BLaER1 treated with 17β-estradiol and CSF1 and Interleukin-3, amounts not matched to agents 10 nM and 100 nM (cell line): ENCODE measurements around the gene SYP.

Experiments
- H3K27ac ChIP-seq, 11 experiments: shearing (Covaris generic); formaldehyde crosslinking; 2 replicates each; pipeline ENCODE4 v1.8.1; 2022
- H3K27me3 ChIP-seq, 11 experiments: shearing (Covaris generic); formaldehyde crosslinking; 2 replicates each; pipeline ENCODE4 v1.8.1; 2022
- H3K36me3 ChIP-seq, 11 experiments: shearing (Covaris generic); formaldehyde crosslinking; 2 replicates each; pipeline ENCODE4 v1.8.1; 2022
- H3K4me1 ChIP-seq, 10 experiments: shearing (Covaris generic); formaldehyde crosslinking; 2 replicates each; pipeline ENCODE4 v1.8.1; 2022
- H3K4me2 ChIP-seq, 11 experiments: shearing (Covaris generic); formaldehyde crosslinking; 2 replicates each; pipeline ENCODE4 v1.8.1; 2022
- H3K4me3 ChIP-seq, 10 experiments: shearing (Covaris generic); formaldehyde crosslinking; 2 replicates each; pipeline ENCODE4 v1.8.1; 2022
- H3K9ac ChIP-seq, 11 experiments: shearing (Covaris generic); formaldehyde crosslinking; 2 replicates each; pipeline ENCODE4 v1.8.1; 2022
- H3K9me3 ChIP-seq, 11 experiments: shearing (Covaris generic); formaldehyde crosslinking; replicated peaks in 1 of 11; 2 replicates each; pipeline ENCODE4 v1.8.1; 2022
- H4K20me1 ChIP-seq, 11 experiments: shearing (Covaris generic); formaldehyde crosslinking; 2 replicates each; pipeline ENCODE4 v1.8.1; 2022
- Cebpa-rat ChIP-seq, 11 experiments: shearing (Covaris generic); IDR thresholded peaks; 2 replicates each; pipeline ENCODE4 v1.8.1; 2022

Gene SYP

GRCh38 chrX:49204017-49204416 is 4.0 kb upstream of the SYP start:
- H3K9ac ChIP-seq, result no peak overlapping the region
- peaks cover 25 to 74% (median 55%) of the 10 kb centered on the region in 11 experiments for H3K27me3 ChIP-seq
- H3K27ac ChIP-seq, result no peak overlapping the region
- H3K4me2 ChIP-seq, result no peak overlapping the region
- peaks cover 0 to 15% (median 6%) of the 10 kb centered on the region in 10 experiments; a peak in 12 of 20 replicates for H3K4me1 ChIP-seq
- no peak for TF ChIP-seq Cebpa-rat (IDR thresholded peaks at IDR 0.05)
- peaks cover 0 to 16% (median 0%) of the 10 kb centered on the region in 11 experiments; a peak in 3 of 22 replicates for H4K20me1 ChIP-seq
- H3K4me3 ChIP-seq, result no peak overlapping the region
- no peaks in the 10 kb centered on the region for H3K9me3 ChIP-seq
- no peaks in the 10 kb centered on the region for H3K36me3 ChIP-seq

- Histone ChIP-seq H3K4me2 (no peak overlapping the region), H3K9ac (no peak overlapping the region), H3K4me3 (no peak overlapping the region), H4K20me1 (peaks cover 0 to 16% (median 0%) of the 10 kb centered on the region in 11 experiments; a peak in 3 of 22 replicates), H3K27ac (no peak overlapping the region), H3K36me3 (no peaks in the 10 kb centered on the region), H3K9me3 (no peaks in the 10 kb centered on the region), H3K27me3 (peaks cover 30 to 74% (median 55%) of the 10 kb centered on the region in 11 experiments), H3K4me1 (peaks cover 0 to 18% (median 6%) of the 10 kb centered on the region in 10 experiments; a peak in 12 of 20 replicates)
- TF ChIP-seq Cebpa-rat (IDR thresholded peaks at IDR 0.05), result no peak
These were observed 3.5 kb upstream of the SYP start for GRCh38 chrX:49203536-49203935.

- Histone ChIP-seq H3K4me3 (no peak overlapping the region), H4K20me1 (peaks cover 0 to 24% (median 0%) of the 10 kb centered on the region in 11 experiments; a peak in 5 of 22 replicates), H3K4me1 (peaks cover 0 to 18% (median 6%) of the 10 kb centered on the region in 10 experiments; a peak in 12 of 20 replicates), H3K9ac (no peak overlapping the region), H3K36me3 (no peaks in the 10 kb centered on the region), H3K9me3 (no peaks in the 10 kb centered on the region), H3K27ac (no peak overlapping the region), H3K4me2 (no peak overlapping the region), H3K27me3 (peaks cover 43 to 86% (median 68%) of the 10 kb centered on the region in 11 experiments)
- no peak for TF ChIP-seq Cebpa-rat (IDR thresholded peaks at IDR 0.05)
These were observed 2.0 kb upstream of the SYP start for GRCh38 chrX:49202022-49202421.

- TF ChIP-seq Cebpa-rat (IDR thresholded peaks at IDR 0.05), result no peak
- Histone ChIP-seq H3K4me2 (peak overlapping the region in 10 of 11 experiments; percentile 12 to 88 (median 72); a peak in 11 of 22 replicates), H3K4me3 (peak overlapping the region in 1 of 10 experiments; percentile 53; a peak in 2 of 20 replicates)
These were observed 738 bp downstream of the SYP start for GRCh38 chrX:49199315-49199595.

GRCh38 chrX:49198540-49199314 is 1.3 kb downstream of the SYP start:
- Histone ChIP-seq H3K9ac (no peak overlapping the region), H4K20me1 (peaks cover 0 to 25% (median 0%) of the 10 kb centered on the region in 11 experiments; a peak in 5 of 22 replicates), H3K27ac (no peak overlapping the region), H3K27me3 (peaks cover 33 to 91% (median 69%) of the 10 kb centered on the region in 11 experiments), H3K36me3 (no peaks in the 10 kb centered on the region), H3K4me3 (no peak overlapping the region), H3K9me3 (no peaks in the 10 kb centered on the region), H3K4me1 (peaks cover 0 to 18% (median 6%) of the 10 kb centered on the region in 10 experiments; a peak in 12 of 20 replicates), H3K4me2 (peak overlapping the region in 5 of 11 experiments; percentile 12 to 82 (median 72); a peak in 5 of 22 replicates)
- TF ChIP-seq Cebpa-rat (IDR thresholded peaks at IDR 0.05), result no peak

More at GRCh38 chrX:49199315-49199595, 738 bp downstream of the SYP start:
- Histone ChIP-seq H3K9ac (no peak overlapping the region), H3K36me3 (no peaks in the 10 kb centered on the region), H3K27me3 (peaks cover 37 to 91% (median 74%) of the 10 kb centered on the region in 11 experiments), H3K9me3 (no peaks in the 10 kb centered on the region), H3K27ac (no peak overlapping the region), H4K20me1 (peaks cover 0 to 27% (median 0%) of the 10 kb centered on the region in 11 experiments; a peak in 5 of 22 replicates), H3K4me1 (peaks cover 0 to 18% (median 6%) of the 10 kb centered on the region in 10 experiments; a peak in 12 of 20 replicates)

- Histone ChIP-seq H3K9me3 (no peaks in the 10 kb centered on the region), H3K4me1 (peaks cover under 1 to 19% (median 8%) of the 10 kb centered on the region in 10 experiments; a peak in 16 of 20 replicates), H3K4me3 (no peak overlapping the region), H3K4me2 (no peak overlapping the region), H3K27ac (no peak overlapping the region), H4K20me1 (peaks cover 0 to 25% (median 0%) of the 10 kb centered on the region in 11 experiments; a peak in 6 of 22 replicates), H3K9ac (no peak overlapping the region), H3K36me3 (no peaks in the 10 kb centered on the region), H3K27me3 (peaks cover 30 to 80% (median 57%) of the 10 kb centered on the region in 11 experiments)
- TF ChIP-seq Cebpa-rat (IDR thresholded peaks at IDR 0.05), result no peak
These were observed 2.4 kb downstream of the SYP start for GRCh38 chrX:49197543-49198087.

DNA sequence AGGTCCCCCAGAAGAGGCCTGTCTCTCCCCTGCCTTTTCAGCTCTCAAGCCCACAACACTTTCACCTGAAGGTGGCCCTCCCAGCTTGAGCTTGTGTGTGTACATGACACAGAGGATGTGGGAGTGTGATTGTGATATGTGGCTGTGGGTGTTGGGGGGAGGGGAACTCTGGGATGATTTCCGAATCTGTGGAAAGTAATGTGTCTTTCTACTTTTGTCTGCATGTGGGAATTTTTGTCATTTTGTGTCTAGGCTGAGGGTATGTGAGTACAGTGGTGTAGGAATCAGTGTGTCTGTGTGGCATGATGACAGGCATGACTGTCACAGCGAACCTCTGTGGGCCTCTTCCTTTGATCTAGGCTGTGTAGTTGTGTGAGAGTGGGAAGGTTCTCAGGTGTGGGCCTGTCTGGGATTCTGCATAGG is 6.4 kb downstream of the SYP start:
- no peak overlapping the region for H3K4me2 ChIP-seq
- H3K9ac ChIP-seq, result peak overlapping the region in 1 of 11 experiments; percentile 14; a peak in 1 of 22 replicates
- TF ChIP-seq Cebpa-rat (IDR thresholded peaks at IDR 0.05), result no peak
- H4K20me1 ChIP-seq, result peaks cover 0 to 18% (median 0%) of the 10 kb centered on the region in 11 experiments; a peak in 6 of 22 replicates
- peaks cover 16 to 60% (median 40%) of the 10 kb centered on the region in 11 experiments for H3K27me3 ChIP-seq
- H3K9me3 ChIP-seq, result 0 out of 22 replicates have a peak, but pooled peaks cover 0 to 4% (median 0%) of the 10 kb centered on the region in 11 experiments
- no peaks in the 10 kb centered on the region for H3K36me3 ChIP-seq
- H3K4me3 ChIP-seq, result no peak overlapping the region
- no peak overlapping the region for H3K27ac ChIP-seq
- peaks cover 9 to 30% (median 24%) of the 10 kb centered on the region in 10 experiments; a peak in 19 of 20 replicates for H3K4me1 ChIP-seq

- H3K27ac ChIP-seq, result no peak overlapping the region
- peaks cover 10 to 59% (median 33%) of the 10 kb centered on the region in 11 experiments; a peak in 21 of 22 replicates for H3K27me3 ChIP-seq
- peaks cover 14 to 36% (median 28%) of the 10 kb centered on the region in 10 experiments; a peak in 19 of 20 replicates for H3K4me1 ChIP-seq
- H3K9ac ChIP-seq, result peak overlapping the region in 1 of 11 experiments; percentile 14; a peak in 1 of 22 replicates
- TF ChIP-seq Cebpa-rat (IDR thresholded peaks at IDR 0.05), result no peak
- H3K4me3 ChIP-seq, result no peak overlapping the region
- no peaks in the 10 kb centered on the region for H3K36me3 ChIP-seq
- H4K20me1 ChIP-seq, result peaks cover 0 to 13% (median 0%) of the 10 kb centered on the region in 11 experiments; a peak in 6 of 22 replicates
- H3K9me3 ChIP-seq, result 0 out of 22 replicates have a peak, but pooled peaks cover 0 to 4% (median 0%) of the 10 kb centered on the region in 11 experiments
- peak overlapping the region in 8 of 11 experiments; percentile 49 to 78 (median 66); a peak in 4 of 22 replicates for H3K4me2 ChIP-seq
These were observed 7.2 kb downstream of the SYP start for GRCh38 chrX:49192722-49193328.
